HEK293 (cell line): Measurements from ENCODE around the gene ZC3H12C.
A peak's percentile ranks its signal among the peaks of the same experiment; 100 is the strongest.
"Not testable (repeated sequence)": the region's sequence is repeated elsewhere in the genome, so short reads cannot be mapped to it uniquely, and the experiment has no call there.

ENCODE experiments used
- CTCF ChIA-PET: fragments of 350-600 bp; formaldehyde crosslinking; extraction: SDS; loops from one replicate; lab custom pipeline; 2021; ENCODE audit warnings: antibody characterized with exemption; lab: Yijun Ruan, JAX
- POLR2A ChIA-PET: fragments of 300-600 bp; formaldehyde crosslinking; extraction: SDS; loops from one replicate; lab custom pipeline; 2020; ENCODE audit warnings: antibody characterized with exemption, inconsistent platforms; lab: Yijun Ruan, JAX
- H3K27ac ChIP-seq: fragments of 200-500 bp; sonication (Bioruptor generic); 2 replicates; pipeline ENCODE4 v1.5.1; 2014; ENCODE audit warnings: low read depth, low read length, control low read depth, inconsistent platforms; ENCODE audit errors: extremely low read depth
- H3K36me3 ChIP-seq, 2 experiments: fragments of 200-500 bp in 1 of 2; sonication (Bioruptor generic) in 1 of 2; 1 replicate in 1 of 2; 2 replicates in 1 of 2; pipeline ENCODE4 v1.5.1; 2014 to 2017; ENCODE audit warnings: inconsistent platforms in 2 of 2, low read length in 2 of 2; ENCODE audit not compliant: control insufficient read depth in 2 of 2, insufficient read depth in 1 of 2
- H3K4me1 ChIP-seq: fragments of 200-500 bp; sonication (Bioruptor generic); 2 replicates; pipeline ENCODE4 v1.5.1; 2014; ENCODE audit warnings: mild to moderate bottlenecking, low read length, inconsistent platforms; ENCODE audit not compliant: control insufficient read depth, insufficient read depth
- H3K4me3 ChIP-seq: 2 replicates; pipeline ENCODE4 v1.5.1; 2011; ENCODE audit warnings: low read depth, mild to moderate bottlenecking, control low read depth, low read length, moderate library complexity
- H3K9me3 ChIP-seq: fragments of 200-500 bp; sonication (Bioruptor generic); 2 replicates; pipeline ENCODE4 v1.5.1; 2014; ENCODE audit warnings: low read depth, low read length, inconsistent platforms; ENCODE audit not compliant: control insufficient read depth, insufficient read depth
- HOXA7 ChIP-seq: sonication (generic); formaldehyde crosslinking; IDR thresholded peaks from 2 replicates; pipeline ENCODE4 v1.8.1; 2022; ENCODE audit warnings: missing genetic modification reagents, borderline replicate concordance
- MEIS1 ChIP-seq: sonication (generic); formaldehyde crosslinking; IDR thresholded peaks from 2 replicates; pipeline ENCODE4 v1.8.1; 2022; ENCODE audit warnings: missing genetic modification reagents, mild to moderate bottlenecking, borderline replicate concordance
- ZBTB11 ChIP-seq: fragments of 450-650 bp; formaldehyde crosslinking; conservative IDR thresholded peaks from 2 replicates; pipeline ENCODE4 v1.5.1; 2016; ENCODE audit warnings: low read depth, missing biosample characterization, missing genetic modification characterization
- ZBTB7A ChIP-seq: fragments of 450-650 bp; formaldehyde crosslinking; IDR thresholded peaks from 2 replicates; pipeline ENCODE4 v1.5.1; 2016; ENCODE audit warnings: low read depth, missing biosample characterization, missing genetic modification characterization
- ZBTB8A ChIP-seq: fragments of 450-650 bp; formaldehyde crosslinking; IDR thresholded peaks from 2 replicates; pipeline ENCODE4 v1.5.1; 2016; ENCODE audit warnings: missing biosample characterization, missing genetic modification characterization
- ZNF140 ChIP-seq: fragments of 450-650 bp; formaldehyde crosslinking; IDR thresholded peaks from 2 replicates; pipeline ENCODE4 v1.5.1; 2016; ENCODE audit warnings: missing biosample characterization, missing genetic modification characterization
- ZNF394 ChIP-seq: fragments of 450-650 bp; formaldehyde crosslinking; IDR thresholded peaks from 2 replicates; pipeline ENCODE4 v1.5.1; 2016; ENCODE audit warnings: missing biosample characterization, missing genetic modification characterization, mild to moderate bottlenecking, moderate library complexity, borderline replicate concordance
- ZNF426 ChIP-seq: fragments of 450-650 bp; formaldehyde crosslinking; IDR thresholded peaks from 2 replicates; pipeline ENCODE4 v1.5.1; 2017; ENCODE audit warnings: missing biosample characterization, missing genetic modification characterization, mild to moderate bottlenecking, inconsistent platforms, moderate library complexity
- ZNF433 ChIP-seq: fragments of 450-650 bp; formaldehyde crosslinking; IDR thresholded peaks from 2 replicates; pipeline ENCODE4 v1.5.1; 2016; ENCODE audit warnings: missing biosample characterization, missing genetic modification characterization, low read depth
- ZNF518A ChIP-seq: fragments of 450-650 bp; formaldehyde crosslinking; conservative IDR thresholded peaks from 2 replicates; pipeline ENCODE4 v1.5.1; 2016; ENCODE audit warnings: low read depth, missing biosample characterization, missing genetic modification characterization
- ZNF555 ChIP-seq: fragments of 450-650 bp; formaldehyde crosslinking; conservative IDR thresholded peaks from 2 replicates; pipeline ENCODE4 v1.5.1; 2017; ENCODE audit warnings: missing biosample characterization, mild to moderate bottlenecking, missing genetic modification characterization, inconsistent platforms
- ZNF623 ChIP-seq: fragments of 450-650 bp; formaldehyde crosslinking; IDR thresholded peaks from 2 replicates; pipeline ENCODE4 v1.5.1; 2016; ENCODE audit warnings: missing biosample characterization, missing genetic modification characterization
- ZNF654 ChIP-seq: fragments of 450-650 bp; formaldehyde crosslinking; IDR thresholded peaks from 2 replicates; pipeline ENCODE4 v1.5.1; 2016; ENCODE audit warnings: low read depth, missing biosample characterization, missing genetic modification characterization
- ZNF670 ChIP-seq: fragments of 450-650 bp; formaldehyde crosslinking; IDR thresholded peaks from 2 replicates; pipeline ENCODE4 v1.5.1; 2016; ENCODE audit warnings: missing biosample characterization, missing genetic modification characterization, low read depth
- ZXDB ChIP-seq: fragments of 450-650 bp; formaldehyde crosslinking; IDR thresholded peaks from 2 replicates; pipeline ENCODE4 v1.5.1; 2016; ENCODE audit warnings: missing biosample characterization, missing genetic modification characterization

Gene ZC3H12C

GRCh38 chr11:110065189-110065588 lies 28.0 kb upstream of the ZC3H12C start:
- Histone ChIP-seq H3K36me3 (no peaks in the 10 kb centered on the region), H3K27ac (no peak overlapping the region), H3K9me3 (no peaks in the 10 kb centered on the region), H3K4me1 (no peaks in the 10 kb centered on the region; the same call in 1 of the 2 replicates), H3K4me3 (no peak overlapping the region)
- POLR2A ChIA-PET: interaction anchor here (1.4 kb wide), 1 partner anchor 12 kb away, joined by 3 read pairs; no protein-coding TSS in a partner anchor
- TF ChIP-seq ZNF623 (tag by site-specific recombination) (no peak), HOXA7 (no peak), ZBTB7A (tag by site-specific recombination) (no peak), ZNF670 (tag by site-specific recombination) (no peak), MEIS1 (no peak)
- CTCF ChIA-PET: interaction anchor here (0.8 kb wide), 1 partner anchor 12 kb away, joined by 3 read pairs; no protein-coding TSS in a partner anchor

GRCh38 chr11:110068001-110068400 lies 25.2 kb upstream of the ZC3H12C start:
- CTCF ChIA-PET: interaction anchor here (0.6 kb wide), 1 partner anchor 108 kb away, joined by 3 read pairs; no protein-coding TSS in a partner anchor
- H3K27ac ChIP-seq, POLR2A ChIA-PET, H3K4me1 ChIP-seq, H3K36me3 ChIP-seq: not testable (repeated sequence)
- TF ChIP-seq ZNF433 (0 out of 2 replicates have a peak, but pooled peaks have one; percentile 25), ZBTB11 (tag by site-specific recombination) (peak; percentile 53), ZNF394 (tag by site-specific recombination) (peak; percentile 89; the same call in 1 of the 2 replicates), ZBTB8A (tag by site-specific recombination) (peak; percentile 64), ZNF654 (tag by site-specific recombination) (0 out of 2 replicates have a peak, but pooled peaks have one; percentile 24), ZNF140 (peak; percentile 52; the same call in 1 of the 2 replicates), ZNF518A (peak; percentile 71; the same call in 1 of the 2 replicates), ZNF426 (tag by site-specific recombination) (peak; percentile 67), ZXDB (peak; percentile 41; the same call in 1 of the 2 replicates), ZNF623 (tag by site-specific recombination) (peak; percentile 52), ZNF555 (tag by site-specific recombination) (peak; percentile 62)
- TF ChIP-seq, all 188 proteins: peak for 11; not testable (repeated sequence) for 177
- not testable (repeated sequence) for H3K4me3 ChIP-seq, H3K9me3 ChIP-seq
